ENCODE results near the gene C3orf62. TPM values are rescaled to one million over a fixed set of nuclear protein-coding genes. Genes with fewer than 3 reads are reported as not detected.
A peak's percentile ranks its signal among the peaks of the same experiment; 100 is the strongest.
"Not testable (repeated sequence)": the region's sequence is repeated elsewhere in the genome, so short reads cannot be mapped to it uniquely, and the experiment has no call there.

Gene C3orf62
- total and polyA plus RNA-seq, 10 of the 15 experiments (the other 5 are each of a cell fraction or from before 2014, with no cell fraction given): 2.7 to 7.5 (median 4.2) TPM

DNA sequence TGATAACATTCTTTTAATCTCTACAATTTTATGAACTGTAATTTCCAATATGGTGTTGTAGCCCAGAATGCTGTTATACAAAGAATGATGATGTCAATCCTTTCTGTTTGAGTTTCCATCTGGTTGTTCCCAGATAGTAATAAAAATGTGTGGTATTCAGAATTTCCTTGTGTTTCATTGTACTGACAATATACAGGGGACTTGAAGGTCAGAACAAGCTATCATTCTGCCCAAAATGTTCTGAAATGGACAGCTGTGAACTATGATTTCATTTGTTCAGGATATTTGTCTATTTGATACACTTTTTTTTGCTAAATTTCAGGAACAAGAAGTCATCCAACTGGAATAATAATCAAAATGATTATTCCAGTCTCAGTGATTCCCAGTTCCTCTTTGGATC lies 40.8 kb downstream of the C3orf62 start (continued):
- TF ChIP-seq IRF4 (IDR thresholded peaks at IDR 0.05; ENCODE audit: low read depth, low read length): no peak
- no peak for TF ChIP-seq ASH2L (IDR thresholded peaks at IDR 0.05; ENCODE audit: borderline replicate concordance, low read depth)

DNA sequence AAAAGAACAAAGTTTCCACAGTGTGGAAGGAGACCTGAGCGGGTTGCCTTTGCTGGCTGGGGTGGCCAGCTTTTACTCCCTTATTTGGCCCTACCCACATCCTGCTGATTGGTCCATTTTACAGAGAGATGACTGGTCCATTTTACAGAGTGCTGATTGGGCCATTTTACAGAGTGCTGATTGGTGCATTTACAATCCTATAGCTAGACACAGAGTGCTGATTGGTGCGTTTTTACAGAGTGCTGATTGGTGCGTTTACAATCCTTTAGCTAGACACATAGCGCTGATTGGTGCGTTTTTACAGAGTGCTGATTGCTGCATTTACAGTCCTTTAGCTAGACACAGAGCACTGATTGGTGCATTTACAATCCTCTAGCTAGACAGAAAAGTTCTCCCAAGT lies 48.2 kb downstream of the C3orf62 start:
- H3K4me2 ChIP-seq (ENCODE audit: control insufficient read depth, insufficient read depth); BruUV-seq (replicated peaks); intact Hi-C loops (cut with micrococcal nuclease; ENCODE audit: unreplicated experiment); RAD21 ChIA-PET (ENCODE audit: unreplicated experiment); POLR2A ChIA-PET; SMC1A ChIA-PET (ENCODE audit: uncharacterized antibody, unreplicated experiment); DNase-seq (ENCODE audit: low read depth, low spot score); H3K36me3 ChIP-seq (ENCODE audit: control insufficient read depth in 2 of 2, insufficient read depth in 2 of 2, low read length in 1 of 2); ATAC-seq; H3K9me3 ChIP-seq (replicated peaks; ENCODE audit: control insufficient read depth, insufficient read depth, low read length); H4K20me1 ChIP-seq (ENCODE audit: control insufficient read depth, insufficient read depth); H3K27me3 ChIP-seq (replicated peaks in 1 of 2; ENCODE audit: control insufficient read depth in 2 of 2, insufficient read depth in 2 of 2, low read length in 1 of 2); H3K9ac ChIP-seq (ENCODE audit: control insufficient read depth, insufficient read depth, low read length); FAIRE-seq; H3K79me2 ChIP-seq (ENCODE audit: control insufficient read depth, insufficient read depth, low read length); H3K4me3 ChIP-seq; CTCF ChIA-PET; in situ Hi-C loops (cut with MboI); H2AFZ ChIP-seq (ENCODE audit: control insufficient read depth, low read depth, low read length); H3K27ac ChIP-seq (ENCODE audit: control insufficient read depth, insufficient read depth); H3K4me1 ChIP-seq (ENCODE audit: control insufficient read depth, insufficient read depth, low read length): not testable (repeated sequence)
- peak; percentile 50; the same call in 1 of the 2 replicates for TF ChIP-seq NFYB (IDR thresholded peaks at IDR 0.05; ENCODE audit: insufficient read depth, low read depth, low read length)
- 52% methylated on average over 5 of the region's 5 CpGs for WGBS (ENCODE audit: insufficient coverage, insufficient replicate concordance, low lambda C conversion rate, missing lambda C conversion rate)

DNA sequence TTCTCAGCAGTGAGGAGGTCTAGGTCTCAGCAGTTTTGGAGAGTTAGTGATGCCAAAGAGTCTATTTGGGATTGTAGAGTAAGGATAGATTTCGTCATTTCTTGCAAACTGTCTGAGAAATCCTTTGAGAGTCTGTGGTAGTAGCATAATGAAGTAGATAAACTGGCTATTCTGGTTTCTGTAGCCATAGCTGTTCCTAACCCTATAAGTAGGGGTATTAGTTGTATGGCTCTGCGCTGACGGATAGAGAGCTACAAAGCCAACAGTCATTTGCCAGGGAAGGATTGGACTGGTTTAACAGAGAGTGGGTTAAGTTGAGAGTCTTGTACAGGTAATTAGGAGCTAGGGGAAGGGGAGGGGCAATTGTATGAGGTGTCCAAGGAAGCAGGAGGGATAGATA lies 55.0 kb downstream of the C3orf62 start:
- H4K20me1 ChIP-seq (ENCODE audit: control insufficient read depth, insufficient read depth): no peaks in the 10 kb centered on the region
- ChIA-PET POLR2A (no interaction called here), RAD21 (ENCODE audit: unreplicated experiment) (no interaction called here), SMC1A (ENCODE audit: uncharacterized antibody, unreplicated experiment) (interaction anchor here (1.2 kb wide), 1 partner anchor 9 kb away, joined by 4 read pairs; no protein-coding TSS in a partner anchor), CTCF (no interaction called here)
- H3K4me2 ChIP-seq (ENCODE audit: control insufficient read depth, insufficient read depth): no peak overlapping the region
- no TSS peak for BruUV-seq (replicated peaks)
- no peak overlapping the region for H3K4me3 ChIP-seq
- H3K9ac ChIP-seq (ENCODE audit: control insufficient read depth, insufficient read depth, low read length): no peak overlapping the region
- no peaks in the 10 kb centered on the region for H3K27me3 ChIP-seq (replicated peaks in 1 of 2; ENCODE audit: control insufficient read depth in 2 of 2, insufficient read depth in 2 of 2, low read length in 1 of 2)
- no peaks in the 10 kb centered on the region for H3K79me2 ChIP-seq (ENCODE audit: control insufficient read depth, insufficient read depth, low read length)
- H3K27ac ChIP-seq (ENCODE audit: control insufficient read depth, insufficient read depth): no peak overlapping the region
- no peak for ATAC-seq
- H3K4me1 ChIP-seq (ENCODE audit: control insufficient read depth, insufficient read depth, low read length): no peaks in the 10 kb centered on the region
- no peak overlapping the region for H2AFZ ChIP-seq (ENCODE audit: control insufficient read depth, low read depth, low read length)
- DNase-seq (ENCODE audit: low read depth, low spot score): no peak
- no peaks in the 10 kb centered on the region; the same call in 2 of the 3 replicates for H3K9me3 ChIP-seq (replicated peaks; ENCODE audit: control insufficient read depth, insufficient read depth, low read length)
- intact Hi-C loops (cut with micrococcal nuclease; ENCODE audit: unreplicated experiment): no loop called here
- no peaks in the 10 kb centered on the region for H3K36me3 ChIP-seq (ENCODE audit: control insufficient read depth in 2 of 2, insufficient read depth in 2 of 2, low read length in 1 of 2)
- in situ Hi-C loops (cut with MboI): no loop called here
- FAIRE-seq: no peak
- WGBS (ENCODE audit: insufficient coverage, insufficient replicate concordance, low lambda C conversion rate, missing lambda C conversion rate): 61% methylated on average over 3 of the region's 3 CpGs
- no peak for TF ChIP-seq POLR2AphosphoS5 (IDR thresholded peaks at IDR 0.05; ENCODE audit: low read length)
- TF ChIP-seq, protein P1, sequence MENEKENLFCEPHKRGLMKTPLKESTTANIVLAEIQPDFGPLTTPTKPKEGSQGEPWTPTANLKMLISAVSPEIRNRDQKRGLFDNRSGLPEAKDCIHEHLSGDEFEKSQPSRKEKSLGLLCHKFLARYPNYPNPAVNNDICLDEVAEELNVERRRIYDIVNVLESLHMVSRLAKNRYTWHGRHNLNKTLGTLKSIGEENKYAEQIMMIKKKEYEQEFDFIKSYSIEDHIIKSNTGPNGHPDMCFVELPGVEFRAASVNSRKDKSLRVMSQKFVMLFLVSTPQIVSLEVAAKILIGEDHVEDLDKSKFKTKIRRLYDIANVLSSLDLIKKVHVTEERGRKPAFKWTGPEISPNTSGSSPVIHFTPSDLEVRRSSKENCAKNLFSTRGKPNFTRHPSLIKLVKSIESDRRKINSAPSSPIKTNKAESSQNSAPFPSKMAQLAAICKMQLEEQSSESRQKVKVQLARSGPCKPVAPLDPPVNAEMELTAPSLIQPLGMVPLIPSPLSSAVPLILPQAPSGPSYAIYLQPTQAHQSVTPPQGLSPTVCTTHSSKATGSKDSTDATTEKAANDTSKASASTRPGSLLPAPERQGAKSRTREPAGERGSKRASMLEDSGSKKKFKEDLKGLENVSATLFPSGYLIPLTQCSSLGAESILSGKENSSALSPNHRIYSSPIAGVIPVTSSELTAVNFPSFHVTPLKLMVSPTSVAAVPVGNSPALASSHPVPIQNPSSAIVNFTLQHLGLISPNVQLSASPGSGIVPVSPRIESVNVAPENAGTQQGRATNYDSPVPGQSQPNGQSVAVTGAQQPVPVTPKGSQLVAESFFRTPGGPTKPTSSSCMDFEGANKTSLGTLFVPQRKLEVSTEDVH (IDR thresholded peaks at IDR 0.05; ENCODE audit: low read depth, partially characterized antibody): no peak
- TF ChIP-seq SREBF1 (IDR thresholded peaks at IDR 0.05; ENCODE audit: low read length): no peak
- TF ChIP-seq SMAD1 (IDR thresholded peaks at IDR 0.05; ENCODE audit: low read depth, partially characterized antibody): no peak
- TF ChIP-seq ESRRA (IDR thresholded peaks at IDR 0.05; ENCODE audit: low read length): no peak
- TF ChIP-seq, protein P2, sequence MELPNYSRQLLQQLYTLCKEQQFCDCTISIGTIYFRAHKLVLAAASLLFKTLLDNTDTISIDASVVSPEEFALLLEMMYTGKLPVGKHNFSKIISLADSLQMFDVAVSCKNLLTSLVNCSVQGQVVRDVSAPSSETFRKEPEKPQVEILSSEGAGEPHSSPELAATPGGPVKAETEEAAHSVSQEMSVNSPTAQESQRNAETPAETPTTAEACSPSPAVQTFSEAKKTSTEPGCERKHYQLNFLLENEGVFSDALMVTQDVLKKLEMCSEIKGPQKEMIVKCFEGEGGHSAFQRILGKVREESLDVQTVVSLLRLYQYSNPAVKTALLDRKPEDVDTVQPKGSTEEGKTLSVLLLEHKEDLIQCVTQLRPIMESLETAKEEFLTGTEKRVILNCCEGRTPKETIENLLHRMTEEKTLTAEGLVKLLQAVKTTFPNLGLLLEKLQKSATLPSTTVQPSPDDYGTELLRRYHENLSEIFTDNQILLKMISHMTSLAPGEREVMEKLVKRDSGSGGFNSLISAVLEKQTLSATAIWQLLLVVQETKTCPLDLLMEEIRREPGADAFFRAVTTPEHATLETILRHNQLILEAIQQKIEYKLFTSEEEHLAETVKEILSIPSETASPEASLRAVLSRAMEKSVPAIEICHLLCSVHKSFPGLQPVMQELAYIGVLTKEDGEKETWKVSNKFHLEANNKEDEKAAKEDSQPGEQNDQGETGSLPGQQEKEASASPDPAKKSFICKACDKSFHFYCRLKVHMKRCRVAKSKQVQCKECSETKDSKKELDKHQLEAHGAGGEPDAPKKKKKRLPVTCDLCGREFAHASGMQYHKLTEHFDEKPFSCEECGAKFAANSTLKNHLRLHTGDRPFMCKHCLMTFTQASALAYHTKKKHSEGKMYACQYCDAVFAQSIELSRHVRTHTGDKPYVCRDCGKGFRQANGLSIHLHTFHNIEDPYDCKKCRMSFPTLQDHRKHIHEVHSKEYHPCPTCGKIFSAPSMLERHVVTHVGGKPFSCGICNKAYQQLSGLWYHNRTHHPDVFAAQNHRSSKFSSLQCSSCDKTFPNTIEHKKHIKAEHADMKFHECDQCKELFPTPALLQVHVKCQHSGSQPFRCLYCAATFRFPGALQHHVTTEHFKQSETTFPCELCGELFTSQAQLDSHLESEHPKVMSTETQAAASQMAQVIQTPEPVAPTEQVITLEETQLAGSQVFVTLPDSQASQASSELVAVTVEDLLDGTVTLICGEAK (IDR thresholded peaks at IDR 0.05; ENCODE audit: borderline replicate concordance): no peak
- TF ChIP-seq MTA3 (IDR thresholded peaks at IDR 0.05; ENCODE audit: borderline replicate concordance, low read length): no peak

Measured in GM12878 (cell line).